Natural killer cell (primary cell): ENCODE measurements around the gene RBMS3. TPM values are rescaled to one million over a fixed set of nuclear protein-coding genes. Genes with fewer than 3 reads are reported as not detected.
"Not testable (repeated sequence)": the region's sequence is repeated elsewhere in the genome, so short reads cannot be mapped to it uniquely, and the experiment has no call there.

Experiments
- ATAC-seq, 3 donors: fragments of 150-1000 bp in 2 of 3; fragments of 200-7000 bp in 1 of 3; cut with Tn5 transposase; 1 replicate in 1 of 3; 2 replicates in 2 of 3; pipeline ENCODE4 v1.10.0; 2021; ENCODE audit warnings: mild to moderate bottlenecking in 2 of 3, moderate library complexity in 2 of 3
- DNase-seq, 2 donors: peaks; one replicate each; pipeline versions ENCODE4 v3.0.0 to v3.0.0-alpha.2; 2013 to 2021; ENCODE audit warnings: mixed read lengths in 1 of 2
- H3K27ac ChIP-seq: one replicate; pipeline ENCODE4 v1.5.1; 2013; ENCODE audit warnings: mild to moderate bottlenecking, low read length
- H3K27me3 ChIP-seq: one replicate; pipeline ENCODE4 v1.6.1; 2013; ENCODE audit warnings: low read length; ENCODE audit not compliant: control insufficient read depth, insufficient read depth
- H3K36me3 ChIP-seq: one replicate; pipeline ENCODE4 v1.6.1; 2013; ENCODE audit warnings: low read length; ENCODE audit not compliant: control insufficient read depth, insufficient read depth
- H3K4me1 ChIP-seq: one replicate; pipeline ENCODE4 v1.6.1; 2013; ENCODE audit warnings: low read length; ENCODE audit not compliant: control insufficient read depth, insufficient read depth
- H3K4me3 ChIP-seq: one replicate; pipeline ENCODE4 v1.5.1; 2013; ENCODE audit warnings: low read length
- H3K9me3 ChIP-seq: one replicate; pipeline ENCODE4 v1.6.1; 2013; ENCODE audit warnings: low read length; ENCODE audit not compliant: control insufficient read depth, insufficient read depth
- H3K27ac Mint-ChIP-seq, 2 donors: one replicate each; pipeline ENCODE4 v1.8.0; 2022; ENCODE audit warnings: mild to moderate bottlenecking in 2 of 2, mixed read lengths in 2 of 2, moderate library complexity in 1 of 2
- H3K27me3 Mint-ChIP-seq, 2 donors: one replicate each; pipeline ENCODE4 v1.8.0; 2022; ENCODE audit warnings: low read depth in 2 of 2, mixed read lengths in 2 of 2
- H3K36me3 Mint-ChIP-seq: one replicate; pipeline ENCODE4 v1.8.0; 2022; ENCODE audit warnings: mixed read lengths
- H3K4me1 Mint-ChIP-seq, 2 donors: one replicate each; pipeline ENCODE4 v1.8.0; 2022; ENCODE audit warnings: mixed read lengths in 2 of 2
- H3K4me3 Mint-ChIP-seq: one replicate; pipeline ENCODE4 v1.8.0; 2022; ENCODE audit warnings: mild to moderate bottlenecking, moderate library complexity, mixed read lengths
- H3K9me3 Mint-ChIP-seq, 2 donors: one replicate each; pipeline ENCODE4 v1.8.0; 2022; ENCODE audit warnings: mixed read lengths in 2 of 2
- WGBS: methylation state at CpG from one replicate; pipeline ENCODE4 v1.1.7; 2013; ENCODE audit warnings: missing lambda C conversion rate; ENCODE audit not compliant: insufficient coverage; 5-methylcytosine and 5-hydroxymethylcytosine counted together
- intact Hi-C: fragments of 100-400 bp; cut with micrococcal nuclease; formaldehyde crosslinking; loops from one replicate; pipeline ENCODE4 v1.14.2; 2022
- total RNA-seq, 4 donors: library from RNA; stranded (reverse); fragments of 120-200 nt in 1 of 4; gene quantifications; one replicate each; pipeline versions ENCODE4 v1.2.3 to v1.2.4, GENCODE V29; 2013 to 2022
- TF ChIP-seq, protein P1 (sequence below): fragments of 200-600 bp; IDR thresholded peaks from one replicate; pipeline ENCODE4 v1.8.0; 2022; ENCODE audit warnings: antibody characterized with exemption

The RBMS3 gene
- total RNA-seq, 3 donors from 2014 or later (not counting 1 experiment from before 2014, with no cell fraction given) = 0.16 TPM; not detected in 2

DNA sequence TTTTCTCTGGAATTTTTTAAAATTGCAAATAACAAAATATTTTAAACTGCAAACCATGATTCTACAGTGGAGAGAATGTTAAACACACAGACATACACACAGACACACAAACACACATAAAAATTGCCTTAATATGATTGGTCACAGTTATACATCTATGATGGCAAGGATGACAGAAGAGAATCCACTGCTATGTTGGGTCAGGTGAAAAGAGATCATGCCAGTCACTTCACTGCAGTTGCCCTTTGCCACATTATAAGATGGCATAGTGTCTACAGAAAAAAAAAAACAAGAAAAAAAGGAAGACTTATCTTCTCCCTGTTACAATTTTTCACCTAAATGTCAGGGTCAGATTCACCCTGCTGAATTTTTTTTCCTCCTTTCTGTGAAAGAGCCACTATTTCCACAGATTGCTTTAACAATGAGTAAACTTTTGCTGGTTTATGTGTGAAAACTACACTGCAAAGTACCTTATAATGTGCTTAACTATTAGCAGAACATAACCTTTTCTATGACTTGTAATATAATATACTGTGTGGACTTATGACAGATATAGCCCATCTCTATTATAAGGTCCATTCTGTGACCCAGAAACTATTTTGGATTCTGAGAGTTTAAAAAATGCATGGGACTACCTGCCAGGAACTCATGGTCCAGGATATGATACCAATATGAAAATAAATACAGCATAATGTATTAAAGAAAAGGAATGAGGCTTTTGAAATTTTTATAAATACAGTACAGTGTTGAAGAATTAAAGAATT is 111.9 kb downstream of the RBMS3 start:
- no peak for DNase-seq
- peaks cover 3% of the 10 kb centered on the region for H3K9me3 ChIP-seq
- no peaks in the 10 kb centered on the region for H3K27me3 ChIP-seq
- Mint-ChIP-seq H3K4me3 (no peak overlapping the region), H3K27me3 (no peaks in the 10 kb centered on the region), H3K36me3 (peaks cover 5% of the 10 kb centered on the region), H3K9me3 (peaks cover 8 to 18% of the 10 kb centered on the region in 2 donors), H3K4me1 (no peaks in the 10 kb centered on the region), H3K27ac (no peak overlapping the region)
- TF ChIP-seq, protein P1, sequence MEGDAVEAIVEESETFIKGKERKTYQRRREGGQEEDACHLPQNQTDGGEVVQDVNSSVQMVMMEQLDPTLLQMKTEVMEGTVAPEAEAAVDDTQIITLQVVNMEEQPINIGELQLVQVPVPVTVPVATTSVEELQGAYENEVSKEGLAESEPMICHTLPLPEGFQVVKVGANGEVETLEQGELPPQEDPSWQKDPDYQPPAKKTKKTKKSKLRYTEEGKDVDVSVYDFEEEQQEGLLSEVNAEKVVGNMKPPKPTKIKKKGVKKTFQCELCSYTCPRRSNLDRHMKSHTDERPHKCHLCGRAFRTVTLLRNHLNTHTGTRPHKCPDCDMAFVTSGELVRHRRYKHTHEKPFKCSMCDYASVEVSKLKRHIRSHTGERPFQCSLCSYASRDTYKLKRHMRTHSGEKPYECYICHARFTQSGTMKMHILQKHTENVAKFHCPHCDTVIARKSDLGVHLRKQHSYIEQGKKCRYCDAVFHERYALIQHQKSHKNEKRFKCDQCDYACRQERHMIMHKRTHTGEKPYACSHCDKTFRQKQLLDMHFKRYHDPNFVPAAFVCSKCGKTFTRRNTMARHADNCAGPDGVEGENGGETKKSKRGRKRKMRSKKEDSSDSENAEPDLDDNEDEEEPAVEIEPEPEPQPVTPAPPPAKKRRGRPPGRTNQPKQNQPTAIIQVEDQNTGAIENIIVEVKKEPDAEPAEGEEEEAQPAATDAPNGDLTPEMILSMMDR = no peak
- intact Hi-C loops = no loop called here
- no peaks in the 10 kb centered on the region for H3K36me3 ChIP-seq
- H3K4me3 ChIP-seq = no peak overlapping the region
- no peak overlapping the region for H3K27ac ChIP-seq
- ATAC-seq = no peak
- no peaks in the 10 kb centered on the region for H3K4me1 ChIP-seq

DNA sequence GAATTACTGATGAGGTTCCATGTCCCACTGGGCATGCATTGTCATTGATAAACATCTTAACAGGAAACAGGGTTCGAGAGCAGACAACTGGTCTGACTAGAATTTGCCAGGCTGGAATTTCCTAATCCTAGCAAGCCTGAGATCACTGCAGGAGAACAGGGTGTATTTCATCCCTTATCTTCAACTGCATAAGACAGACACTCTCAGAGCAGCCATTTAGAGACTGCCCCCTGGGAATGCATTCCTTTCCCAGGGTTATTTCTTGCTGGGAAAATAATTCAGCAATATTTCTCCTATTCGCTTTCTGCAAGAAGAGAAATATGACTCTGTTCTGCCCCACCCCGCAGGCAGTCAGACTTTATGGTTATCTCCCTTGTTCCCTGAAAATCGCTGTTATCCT is 113.1 kb downstream of the RBMS3 start:
- ATAC-seq, H3K9me3 ChIP-seq, H3K27me3 ChIP-seq, H3K36me3 ChIP-seq, H3K4me1 ChIP-seq, H3K27ac Mint-ChIP-seq, H3K27me3 Mint-ChIP-seq, H3K4me1 Mint-ChIP-seq, H3K27ac ChIP-seq, DNase-seq, H3K4me3 ChIP-seq, intact Hi-C loops, H3K4me3 Mint-ChIP-seq, H3K36me3 Mint-ChIP-seq: not testable (repeated sequence)
- peaks cover 4 to 15% of the 10 kb centered on the region in 2 donors for H3K9me3 Mint-ChIP-seq
- WGBS = 91% methylated on average over 4 of the region's 4 CpGs

DNA sequence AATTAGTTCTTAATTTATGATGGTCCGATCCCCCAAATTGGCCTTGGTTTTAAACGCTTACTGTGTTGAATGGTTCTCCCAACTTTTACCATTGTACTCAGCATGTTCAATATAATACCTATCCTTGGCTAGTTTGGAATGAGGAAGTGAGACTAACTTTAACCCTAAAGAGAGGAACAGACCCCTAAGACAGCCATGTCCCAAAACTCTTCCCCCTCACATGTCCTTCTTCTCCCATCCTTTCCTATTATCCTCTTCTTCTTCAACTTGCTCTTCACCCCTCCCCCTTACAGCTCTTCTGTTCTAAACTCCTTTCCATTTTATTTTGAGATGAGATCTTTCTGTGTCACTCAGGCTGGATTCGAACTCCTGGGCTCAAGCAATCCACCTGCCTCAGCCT is 116.5 kb downstream of the RBMS3 start:
- H3K4me1 ChIP-seq = no peaks in the 10 kb centered on the region
- H3K36me3 ChIP-seq = no peaks in the 10 kb centered on the region
- H3K4me3 ChIP-seq = no peak overlapping the region
- peaks cover 3% of the 10 kb centered on the region for H3K9me3 ChIP-seq
- no peaks in the 10 kb centered on the region for H3K27me3 ChIP-seq
- Mint-ChIP-seq H3K27ac (no peak overlapping the region), H3K36me3 (peaks cover 5% of the 10 kb centered on the region), H3K9me3 (peaks cover 7 to 15% of the 10 kb centered on the region in 2 donors), H3K4me1 (no peaks in the 10 kb centered on the region), H3K27me3 (no peaks in the 10 kb centered on the region), H3K4me3 (no peak overlapping the region)
- intact Hi-C loops = no loop called here
- TF ChIP-seq, protein P1 = no peak
- DNase-seq = no peak
- H3K27ac ChIP-seq = no peak overlapping the region
- WGBS = 84% methylated on average over 2 of the region's 3 CpGs
- ATAC-seq = no peak

DNA sequence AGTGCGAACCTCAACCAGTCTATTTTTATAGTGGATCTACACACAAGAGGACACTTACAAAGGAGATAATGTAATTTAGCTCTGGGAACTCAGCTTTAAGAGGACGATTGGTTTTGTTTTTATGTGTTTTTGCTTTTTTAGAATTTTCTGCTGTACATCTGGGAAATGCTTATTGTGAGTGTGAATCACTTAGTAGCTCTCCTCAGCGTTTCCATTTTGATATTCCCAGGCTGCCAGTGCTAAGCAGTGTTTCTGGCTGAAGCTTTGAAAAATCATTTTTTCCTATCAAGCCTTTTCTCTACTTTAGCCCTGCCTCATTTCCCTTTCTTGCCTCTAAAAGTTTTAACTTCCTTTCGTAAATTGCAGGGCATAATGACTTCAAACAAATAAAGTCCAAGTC is 117.9 kb downstream of the RBMS3 start:
- no peak for ATAC-seq

More for the DNA sequence above, 117.9 kb downstream of the RBMS3 start:
- H3K4me3 ChIP-seq = no peak overlapping the region
- no peaks in the 10 kb centered on the region for H3K27me3 ChIP-seq
- no peak for DNase-seq
- no peaks in the 10 kb centered on the region for H3K36me3 ChIP-seq
- Mint-ChIP-seq H3K27ac (no peak overlapping the region), H3K36me3 (no peaks in the 10 kb centered on the region), H3K4me3 (no peak overlapping the region), H3K27me3 (no peaks in the 10 kb centered on the region), H3K4me1 (no peaks in the 10 kb centered on the region), H3K9me3 (peaks cover 4 to 15% of the 10 kb centered on the region in 2 donors)
- whole genome bisulfite sequencing = 77% methylated on average over 2 of the region's 4 CpGs
- H3K9me3 ChIP-seq = peaks cover 3% of the 10 kb centered on the region
- intact Hi-C loops = no loop called here
- no peak overlapping the region for H3K27ac ChIP-seq
- TF ChIP-seq, protein P1 = no peak
- H3K4me1 ChIP-seq = no peaks in the 10 kb centered on the region
